GM18870 (cell line): Measurements from ENCODE around the gene FHAD1.

Source experiments
- ATAC-seq: cut with Tn5 transposase; IDR thresholded peaks from one replicate; pipeline ENCODE4 v1.9.1; 2021; ENCODE audit warnings: moderate library complexity; ENCODE audit not compliant: unreplicated experiment

The FHAD1 gene

DNA sequence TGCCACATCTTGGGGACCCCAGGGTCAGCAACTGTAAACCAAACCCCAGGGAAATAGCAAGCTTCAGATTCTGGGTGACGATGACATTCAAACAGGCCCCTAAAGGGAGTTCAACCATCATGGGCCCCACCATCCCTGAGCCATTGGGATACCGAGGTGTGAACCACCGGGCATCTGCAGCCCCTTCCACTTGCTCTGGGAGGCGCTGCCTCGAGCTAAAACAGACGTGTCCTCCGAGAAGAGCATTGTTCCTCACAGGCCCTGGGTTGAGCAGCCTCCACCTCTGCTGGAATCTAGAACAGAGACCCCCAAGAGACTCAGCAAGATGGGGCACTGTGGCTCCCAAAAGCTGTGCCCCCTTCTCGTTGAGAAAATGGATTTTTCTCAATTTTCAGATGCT is 143.6 kb downstream of the FHAD1 start:
- ATAC-seq = no peak

DNA sequence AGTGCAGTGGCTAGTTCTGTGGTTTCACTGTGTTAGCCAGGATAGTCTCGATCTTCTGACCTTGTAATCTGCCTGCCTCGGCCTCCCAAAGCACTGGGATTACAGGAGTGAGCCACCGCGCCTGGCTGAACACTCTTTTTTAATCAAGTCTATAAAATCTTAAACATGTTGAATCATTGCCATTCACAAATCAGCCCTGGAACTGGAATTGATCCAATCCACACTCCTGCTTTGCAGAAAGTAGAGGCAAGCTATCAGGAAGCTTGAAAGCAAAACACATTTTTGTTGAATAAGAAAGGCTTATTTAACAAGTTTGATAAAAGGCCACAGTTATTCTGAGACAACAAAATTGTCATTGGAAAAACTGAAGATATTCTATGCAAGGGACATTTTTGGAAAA is 144.3 kb downstream of the FHAD1 start:
- no peak for ATAC-seq

DNA sequence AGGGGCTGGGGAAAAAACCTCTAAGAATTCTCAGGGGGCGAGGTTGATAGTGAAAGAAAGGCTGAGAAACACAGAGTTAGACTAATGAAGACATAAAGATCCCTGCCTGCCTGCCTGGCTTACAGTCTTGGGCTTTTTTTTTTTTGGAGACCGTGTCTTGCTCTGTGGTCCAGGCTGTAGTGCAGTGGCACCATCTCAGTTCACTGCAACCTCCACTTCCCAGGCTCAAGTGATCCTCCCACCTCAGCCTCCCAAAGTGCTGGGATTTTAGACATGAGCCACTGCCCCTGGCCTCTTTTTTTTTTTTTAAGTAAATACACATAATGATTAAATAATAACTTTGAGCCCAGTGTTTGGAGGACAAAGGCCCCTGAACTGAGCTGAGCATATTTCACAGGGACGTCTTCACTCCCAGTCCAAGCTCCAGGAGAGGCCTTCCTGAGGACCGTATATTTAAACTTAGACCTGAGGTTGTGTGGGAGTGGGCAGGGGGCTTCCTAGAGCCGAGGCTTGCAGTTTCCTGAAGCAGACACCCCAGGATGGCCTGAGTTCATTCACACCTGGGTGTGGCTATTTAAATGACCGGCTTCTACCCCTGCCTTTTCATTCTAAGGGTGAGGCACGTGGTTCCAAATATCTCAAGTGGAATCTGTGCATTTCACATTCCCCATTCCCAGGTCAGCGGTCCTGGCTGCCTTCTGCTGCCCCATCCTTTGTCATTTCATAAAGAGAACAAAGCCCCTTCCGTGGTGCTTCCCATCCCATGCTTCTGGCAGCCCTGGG is 146.6 kb downstream of the FHAD1 start:
- ATAC-seq = no peak

DNA sequence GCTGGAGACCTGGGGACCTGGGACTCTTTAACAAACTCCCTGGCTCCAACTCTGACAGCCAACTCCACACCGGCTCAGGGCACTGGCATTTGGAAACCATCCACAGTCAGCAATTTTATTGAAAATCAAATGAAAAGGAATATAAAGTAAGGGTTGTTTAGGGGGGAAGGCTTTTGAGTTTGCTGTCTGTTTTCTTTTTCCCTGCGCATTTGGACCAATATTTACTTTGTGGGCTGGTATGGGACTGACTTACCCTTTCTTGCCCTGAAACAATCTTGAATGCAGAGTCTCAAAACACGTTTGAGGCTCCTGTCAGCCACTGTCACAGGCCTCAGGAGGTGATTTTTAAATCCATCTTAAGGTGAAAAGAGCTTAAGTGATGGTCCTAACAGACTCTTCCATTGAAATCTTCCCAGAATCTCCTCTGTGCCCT is 147.3 kb downstream of the FHAD1 start:
- ATAC-seq = no peak

DNA sequence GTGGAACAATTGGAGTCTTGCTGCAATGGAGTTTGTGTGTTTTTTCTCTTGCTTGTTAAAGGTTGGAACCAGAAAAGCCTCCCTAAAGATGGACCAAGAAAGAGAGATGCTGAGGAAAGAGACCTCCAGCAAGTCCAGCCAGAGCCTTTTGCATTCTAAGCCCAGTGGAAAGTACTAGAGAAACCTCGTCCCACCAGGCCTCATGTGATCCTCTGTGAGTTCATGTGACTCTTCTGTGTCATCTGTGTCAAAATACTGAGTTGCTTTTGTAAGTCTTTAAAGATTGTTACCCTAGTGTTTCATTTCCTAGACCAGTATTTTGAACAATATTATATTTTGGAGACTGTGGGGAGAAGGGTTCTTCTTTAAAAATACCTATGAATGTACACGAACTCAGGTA is 150.2 kb downstream of the FHAD1 start:
- no peak for ATAC-seq

DNA sequence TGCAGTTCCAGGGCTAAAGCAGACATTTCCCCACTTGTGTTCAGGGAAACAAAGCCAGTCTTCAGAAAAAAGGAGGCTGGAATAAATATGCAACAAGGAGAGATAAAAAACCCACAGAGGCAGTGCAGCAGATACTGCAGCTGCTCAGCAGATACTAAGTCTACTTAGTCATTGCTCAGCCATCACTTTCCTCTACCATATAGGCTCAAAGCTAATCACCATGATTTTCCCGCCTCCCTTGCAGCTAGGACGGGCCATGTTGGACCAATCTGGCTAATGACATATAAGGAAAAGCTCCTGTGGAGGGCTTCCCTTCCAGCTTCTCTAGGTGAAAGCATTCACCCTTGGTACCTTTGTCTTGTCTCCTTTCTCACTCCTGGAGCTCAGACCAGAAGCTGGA is 152.7 kb downstream of the FHAD1 start:
- no peak for ATAC-seq

DNA sequence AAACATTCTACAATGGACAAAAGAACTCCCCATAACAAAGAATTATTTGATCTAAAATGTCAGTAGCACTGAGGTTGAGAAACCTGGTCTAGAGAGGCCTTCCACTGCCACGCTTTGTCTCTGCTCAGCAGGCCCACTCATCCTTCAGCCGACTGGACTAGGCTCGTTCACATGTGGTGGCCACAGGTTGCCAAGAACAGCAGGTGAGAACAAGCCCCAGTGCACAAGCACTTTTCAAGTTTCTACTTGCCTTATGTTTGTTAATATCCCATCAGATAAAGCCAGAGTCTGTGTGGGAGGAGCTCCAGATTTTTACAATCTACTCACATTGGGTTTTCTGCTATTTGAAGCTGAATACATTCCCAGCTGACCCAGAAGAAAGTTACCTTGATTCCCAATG is 153.6 kb downstream of the FHAD1 start:
- no peak for ATAC-seq

DNA sequence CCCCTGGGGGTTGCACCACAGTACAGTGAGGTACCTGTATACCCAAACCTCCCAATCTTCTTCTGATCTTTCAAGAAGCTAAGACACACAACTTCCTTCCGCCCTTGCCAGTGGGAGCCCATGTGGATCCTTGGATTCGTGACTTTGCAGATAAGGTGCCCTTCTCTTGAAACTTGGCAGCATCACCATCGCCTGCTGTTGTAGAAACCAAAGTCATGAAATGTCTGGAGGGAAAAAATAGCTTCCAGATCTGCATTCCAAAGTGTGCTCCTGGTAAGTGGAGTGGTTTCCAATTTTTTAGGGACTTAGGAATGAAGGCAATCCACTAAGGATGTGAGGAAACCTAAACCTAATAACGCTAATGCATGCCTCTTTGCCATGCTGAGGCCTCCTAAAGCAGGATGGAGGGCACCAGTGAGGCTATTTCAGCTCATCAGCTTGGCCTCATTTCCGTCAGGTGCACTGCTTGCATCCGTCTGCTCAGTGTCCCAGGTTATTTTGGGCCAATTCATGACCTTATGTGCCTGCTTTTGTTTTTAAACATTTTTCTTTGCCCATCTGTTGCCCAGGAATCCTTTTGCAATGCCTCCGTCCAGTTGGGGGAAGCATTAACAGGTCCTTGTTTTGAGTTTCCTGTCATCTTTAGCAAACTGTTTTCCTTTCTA is 154.5 kb downstream of the FHAD1 start:
- ATAC-seq = no peak

DNA sequence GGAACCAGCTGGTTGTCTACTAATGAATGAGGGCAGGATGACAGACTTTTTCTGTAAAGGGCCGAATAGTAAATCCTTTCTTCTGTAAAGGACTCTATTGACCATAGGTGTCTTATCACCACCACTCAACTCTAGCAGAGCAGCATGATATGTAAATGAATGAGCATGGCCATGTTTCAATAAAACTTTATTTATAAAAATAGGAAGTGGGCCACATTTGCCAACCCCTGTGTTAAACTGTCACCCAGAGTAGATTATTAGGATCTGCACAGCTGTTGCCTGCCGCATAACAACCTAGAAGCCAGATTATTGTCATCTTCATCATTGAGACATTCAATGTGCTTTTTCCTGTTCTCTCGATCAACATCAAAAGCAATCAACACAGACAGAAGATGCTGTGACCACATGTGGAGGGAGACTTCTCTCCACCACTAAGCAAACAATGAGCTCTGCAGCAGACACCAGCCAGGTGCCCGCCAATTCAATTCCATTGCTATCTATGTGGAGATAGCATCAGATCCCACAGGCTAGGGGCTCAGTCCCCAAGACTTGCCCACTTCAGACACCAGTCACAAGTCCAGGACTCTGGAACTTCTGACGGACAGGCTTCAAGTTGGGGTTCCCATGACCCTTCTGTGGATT is 155.9 kb downstream of the FHAD1 start:
- no peak for ATAC-seq

DNA sequence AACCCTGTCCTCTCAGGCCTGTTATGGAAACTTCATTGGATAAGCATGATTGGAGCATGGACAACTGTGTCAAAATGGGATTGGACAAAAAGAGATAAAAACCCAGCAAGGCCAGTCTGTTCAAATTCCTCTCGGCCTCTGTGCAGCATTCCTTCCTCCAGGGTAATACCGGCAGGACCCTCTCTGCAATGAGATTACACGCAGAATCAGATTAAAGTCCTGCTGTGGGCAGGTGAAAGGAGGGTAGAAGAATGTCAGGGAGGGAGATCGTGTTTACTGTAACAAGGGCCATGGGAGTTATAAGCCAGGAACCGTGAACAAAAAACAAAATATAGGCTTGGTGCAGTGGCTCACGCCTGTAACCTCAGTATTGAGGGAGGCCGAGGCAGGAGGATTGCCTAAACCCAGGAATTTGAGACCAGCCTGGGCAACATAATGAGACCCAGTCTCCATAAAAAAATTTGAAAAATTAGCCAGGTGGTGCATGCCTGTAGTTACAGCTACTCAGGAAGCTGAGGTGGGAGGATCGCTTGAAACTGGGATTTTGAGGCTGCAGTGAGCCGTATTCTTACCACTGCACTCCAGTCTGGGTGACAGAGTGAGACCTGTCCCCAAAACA is 157.0 kb downstream of the FHAD1 start:
- no peak for ATAC-seq

DNA sequence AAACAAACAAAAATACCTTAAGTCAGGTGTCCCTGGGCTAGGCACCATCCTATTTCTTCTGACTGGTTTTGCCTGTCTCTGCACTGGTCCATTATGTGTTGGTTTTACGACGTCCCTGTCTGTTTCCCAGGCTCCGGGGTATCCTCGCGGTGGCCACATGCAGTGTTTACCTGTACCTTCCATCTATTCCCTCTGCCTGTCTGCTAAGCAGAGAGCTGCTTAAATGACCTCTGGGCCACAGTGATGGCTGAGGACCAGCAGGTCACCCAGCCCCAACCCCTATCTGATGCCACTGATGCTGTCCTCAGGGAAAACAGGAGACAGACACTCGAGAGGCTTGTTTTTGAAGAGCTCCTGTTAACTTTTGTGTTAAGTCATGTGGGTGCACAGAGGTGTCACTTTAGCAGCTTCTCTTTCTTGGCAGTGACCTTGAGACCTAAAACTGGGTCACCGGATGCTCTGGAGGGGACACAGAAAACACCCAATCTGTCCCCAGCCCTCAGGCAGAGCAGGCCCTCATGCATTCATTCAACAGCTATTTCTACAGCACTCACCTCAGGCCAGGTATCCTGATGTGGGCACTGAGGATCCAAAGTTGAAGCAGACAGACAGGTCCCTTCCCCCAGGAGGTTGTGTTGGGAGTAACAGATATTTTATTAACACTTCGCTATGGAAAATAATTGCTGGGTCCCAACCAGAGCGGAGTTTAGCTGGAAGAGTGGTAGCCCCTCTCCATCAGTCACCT is 158.3 kb downstream of the FHAD1 start:
- no peak for ATAC-seq

DNA sequence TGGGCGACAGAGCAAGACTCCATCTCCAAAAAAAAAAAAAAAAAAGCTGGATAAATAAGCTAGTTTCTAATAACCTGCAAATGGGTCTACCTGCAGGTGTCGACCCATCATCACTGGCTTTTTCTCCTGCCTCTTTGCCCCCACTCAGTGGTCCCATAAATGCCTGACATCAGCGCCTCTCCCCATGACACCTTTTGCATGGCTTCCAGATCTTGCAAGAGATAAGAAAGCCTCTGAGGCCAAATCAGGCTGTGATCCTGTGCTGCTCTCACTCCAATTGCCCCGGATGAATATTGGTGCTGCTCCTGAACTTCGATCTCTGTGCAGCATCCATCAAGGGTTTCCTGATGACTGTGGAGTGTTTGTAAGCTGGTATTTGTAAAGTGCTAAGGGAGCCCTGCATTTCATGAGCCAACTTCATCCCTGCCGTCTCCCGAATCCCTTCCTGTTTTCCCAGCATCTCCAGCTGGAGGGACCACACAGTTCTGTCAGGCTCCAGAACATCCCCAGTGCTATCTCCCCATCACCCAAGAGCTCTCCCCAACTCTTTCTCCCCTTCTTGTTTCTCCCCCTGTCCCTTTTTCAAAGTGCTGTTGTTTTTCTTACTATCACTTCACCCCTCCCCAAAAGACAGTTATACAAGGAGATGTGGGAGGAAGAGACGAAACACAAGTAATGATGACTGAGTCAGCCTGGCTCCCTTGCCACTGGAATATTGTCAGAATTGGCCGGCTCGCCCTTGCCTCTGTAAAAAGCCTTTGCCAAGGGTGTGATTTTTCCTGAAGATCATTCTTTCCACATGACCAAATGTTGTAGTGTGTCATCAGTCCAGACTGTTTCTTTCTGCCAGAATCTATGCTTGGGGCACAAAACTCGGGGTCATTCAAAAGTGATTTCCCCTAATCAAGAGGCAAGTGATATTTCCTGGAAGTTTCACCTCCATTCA is 159.9 kb downstream of the FHAD1 start:
- no peak for ATAC-seq

DNA sequence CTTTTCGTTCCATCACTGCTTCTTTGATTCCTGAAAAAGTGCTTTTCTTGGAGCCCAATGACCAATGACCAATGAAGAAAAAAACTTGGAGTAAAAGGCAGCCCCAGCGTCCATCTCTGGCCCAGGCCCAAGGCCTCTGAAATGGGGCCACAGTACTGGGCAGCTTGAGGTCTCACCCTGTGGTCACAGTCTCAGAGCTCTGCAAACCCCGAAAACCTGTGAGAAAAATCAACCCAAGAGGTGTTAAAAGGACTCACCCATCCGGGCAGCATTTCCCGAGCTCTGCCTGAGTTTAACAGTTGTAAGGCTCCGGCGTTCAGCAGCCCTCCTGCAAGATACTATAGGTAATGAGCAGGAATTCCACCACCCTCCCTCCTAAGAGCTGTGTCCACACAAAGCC is 160.6 kb downstream of the FHAD1 start:
- no peak for ATAC-seq

DNA sequence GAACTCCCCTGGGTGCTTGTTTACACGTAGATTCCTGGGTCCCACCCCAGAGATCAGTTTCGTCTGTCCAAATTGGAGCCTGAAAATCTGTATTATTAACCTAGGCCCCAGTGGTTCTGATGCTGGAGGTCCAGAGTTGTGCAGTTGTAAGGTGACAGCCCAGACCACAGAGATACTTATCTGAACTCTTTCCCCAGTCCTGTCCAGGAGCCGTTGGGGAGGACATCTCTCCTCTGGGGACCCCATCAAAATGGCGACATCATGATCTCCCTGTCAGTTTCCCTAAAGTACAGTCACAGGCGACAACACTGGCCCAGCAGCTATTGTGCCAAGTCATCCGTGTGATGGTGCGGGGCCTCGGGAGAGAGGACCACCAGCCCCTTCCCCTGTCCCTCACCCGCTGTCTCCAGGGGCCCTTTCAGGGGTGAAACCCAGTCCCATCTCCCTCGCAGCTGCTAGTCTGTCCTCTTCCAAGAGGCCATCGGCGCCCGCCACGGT is 161.9 kb downstream of the FHAD1 start:
- no peak for ATAC-seq

DNA sequence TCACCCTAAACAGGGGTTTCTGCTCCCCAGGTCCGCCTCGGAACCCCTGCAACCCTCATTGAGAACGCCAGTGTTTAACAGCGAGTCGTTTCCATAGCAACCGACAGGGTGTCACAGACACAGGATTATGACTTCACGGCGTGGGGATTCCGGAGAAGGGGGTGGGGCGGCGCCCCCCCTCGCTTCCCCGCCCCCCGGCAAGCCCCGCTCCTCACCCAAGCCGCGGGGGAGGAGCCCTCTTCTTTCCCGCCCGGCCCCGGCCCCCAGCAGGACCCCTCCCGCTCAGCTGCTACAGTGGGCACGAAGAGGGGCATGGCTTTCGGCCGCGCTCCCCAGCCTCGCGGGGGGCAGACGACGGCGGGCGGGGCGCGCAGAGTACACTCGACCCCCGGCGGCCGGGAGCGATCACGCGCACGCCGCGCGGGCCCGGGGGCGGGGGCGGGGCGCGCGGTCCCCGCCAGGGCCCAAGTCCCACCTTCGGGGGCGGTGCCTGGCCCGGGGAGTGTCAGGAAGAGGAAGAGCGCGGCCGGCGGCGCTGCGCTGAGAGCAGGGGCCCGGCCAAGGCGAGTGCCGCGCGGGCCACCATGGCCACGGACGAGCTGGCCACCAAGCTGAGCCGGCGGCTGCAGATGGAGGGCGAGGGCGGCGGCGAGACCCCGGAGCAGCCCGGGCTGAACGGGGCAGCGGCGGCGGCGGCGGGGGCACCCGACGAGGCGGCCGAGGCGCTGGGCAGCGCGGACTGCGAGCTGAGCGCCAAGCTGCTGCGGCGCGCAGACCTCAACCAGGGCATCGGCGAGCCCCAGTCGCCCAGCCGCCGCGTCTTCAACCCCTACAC is 162.6 kb downstream of the FHAD1 start, which contains the start of gene EFHD2:
Gene EFHD2, plus strand, starts transcription at position 501 of the 835 bp plus-strand sequence. Its CDS starts 84 bp downstream, at position 585.
- ATAC-seq = no peak

DNA sequence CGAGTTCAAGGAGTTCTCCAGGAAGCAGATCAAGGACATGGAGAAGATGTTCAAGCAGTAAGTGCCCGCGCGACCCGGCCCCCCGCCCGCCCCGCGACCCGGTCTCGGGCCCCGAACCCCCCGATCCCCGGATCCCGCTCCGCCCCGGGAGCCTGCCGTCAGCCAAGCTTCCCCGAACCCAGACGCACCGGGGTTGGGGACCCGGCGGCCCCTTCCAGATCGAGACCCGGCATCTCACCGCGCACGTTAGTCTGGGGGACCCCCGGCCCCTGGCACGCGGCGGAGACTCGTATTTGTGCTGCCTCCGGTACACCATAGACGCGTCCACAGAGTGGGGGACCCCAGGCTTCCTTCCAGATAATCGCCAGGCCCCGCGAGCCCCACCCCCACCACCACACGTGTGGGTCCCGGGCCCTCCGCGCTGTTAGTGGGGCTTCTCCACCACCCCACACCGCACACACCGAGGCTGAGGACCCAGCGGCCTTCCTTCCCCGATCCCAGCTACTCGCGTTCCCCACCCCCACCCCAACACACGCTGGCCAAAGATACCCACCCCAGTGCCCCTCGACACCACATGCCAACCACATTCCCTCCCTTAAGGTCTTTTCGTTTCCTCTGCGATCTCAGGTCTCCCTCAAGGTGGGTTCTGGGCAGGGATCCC is 163.3 kb downstream of the FHAD1 start:
- ATAC-seq = no peak

DNA sequence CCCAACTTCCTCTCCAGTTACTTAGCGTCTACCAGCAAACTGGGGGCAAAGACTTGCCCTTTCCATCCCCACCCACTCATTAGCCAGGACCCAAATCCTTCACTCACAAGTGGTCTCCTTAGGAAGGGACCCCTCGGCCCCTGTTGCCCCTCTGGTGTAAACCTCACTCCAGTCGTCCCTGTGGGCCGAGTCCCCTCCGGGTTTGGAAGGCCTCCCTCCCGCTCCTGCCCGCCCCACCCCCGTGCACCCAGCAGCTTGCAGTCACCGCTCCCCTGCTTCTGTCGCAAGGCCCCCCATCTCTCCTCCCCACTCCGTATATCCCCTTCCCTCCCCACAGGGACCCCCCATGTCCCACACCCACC is 163.8 kb downstream of the FHAD1 start:
- ATAC-seq = no peak

DNA sequence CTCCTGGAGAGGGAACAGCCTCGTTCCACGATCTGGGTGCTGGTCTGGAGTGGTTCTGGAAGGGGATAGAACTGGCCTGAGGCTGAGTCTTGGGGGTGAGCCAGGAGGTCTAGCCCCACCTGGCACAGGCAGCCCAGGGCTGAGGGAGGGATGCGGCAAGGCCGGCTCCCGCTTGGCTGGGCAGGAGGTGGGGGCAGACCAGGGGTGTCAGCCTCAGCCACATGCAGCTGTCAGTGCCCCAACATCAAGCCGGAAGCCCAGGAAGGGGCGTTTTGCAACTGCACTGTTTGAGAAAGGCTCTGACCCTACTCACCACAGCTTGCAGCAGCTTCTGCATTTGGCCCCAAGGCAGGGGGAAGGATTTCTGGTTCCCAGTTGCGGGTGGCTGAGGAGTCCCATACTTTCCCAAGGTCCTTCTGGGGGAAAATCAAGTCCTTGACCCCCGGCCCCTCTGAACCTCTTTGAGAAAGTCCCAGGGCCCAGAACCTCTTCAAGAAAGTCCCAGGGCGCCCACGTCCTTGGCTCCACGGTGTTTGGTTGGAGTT is 164.6 kb downstream of the FHAD1 start:
- no peak for ATAC-seq
